GM12801 (cell line): ENCODE measurements around the gene TTLL10.

Experiments
- CTCF ChIP-seq: IDR thresholded peaks from one replicate; pipeline ENCODE4 v1.5.1; 2011; ENCODE audit warnings: control low read depth; ENCODE audit not compliant: insufficient read length; ENCODE audit errors: extremely low read depth

TTLL10 gene

DNA sequence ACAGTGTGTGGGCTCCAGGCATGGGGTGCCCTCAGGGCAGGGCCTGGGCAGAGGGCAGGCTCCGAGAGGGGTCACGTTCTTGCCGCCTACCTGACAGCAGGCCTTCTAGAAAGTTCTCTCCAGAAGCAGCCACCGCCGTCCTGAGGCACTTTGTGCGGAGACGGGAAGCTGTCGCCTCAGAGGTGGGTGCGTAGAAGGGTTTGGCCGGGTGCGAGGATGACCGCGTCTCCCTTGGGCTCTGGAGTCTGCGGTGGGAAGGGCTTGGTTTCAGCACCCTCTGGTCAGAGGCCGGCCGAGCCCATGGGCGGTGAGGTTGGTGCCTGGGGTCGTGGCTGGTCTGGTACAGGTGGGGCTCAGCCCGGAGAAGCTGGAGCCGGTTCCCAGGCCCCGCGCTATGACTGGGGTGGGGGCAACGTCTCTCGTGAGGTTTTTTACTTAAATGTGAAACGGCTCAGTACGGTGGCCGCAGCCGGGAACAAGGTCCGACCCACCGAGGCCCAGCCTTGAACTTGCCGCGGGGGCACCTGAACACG lies 10.1 kb upstream of the TTLL10 start:
- TF ChIP-seq CTCF: no peak

DNA sequence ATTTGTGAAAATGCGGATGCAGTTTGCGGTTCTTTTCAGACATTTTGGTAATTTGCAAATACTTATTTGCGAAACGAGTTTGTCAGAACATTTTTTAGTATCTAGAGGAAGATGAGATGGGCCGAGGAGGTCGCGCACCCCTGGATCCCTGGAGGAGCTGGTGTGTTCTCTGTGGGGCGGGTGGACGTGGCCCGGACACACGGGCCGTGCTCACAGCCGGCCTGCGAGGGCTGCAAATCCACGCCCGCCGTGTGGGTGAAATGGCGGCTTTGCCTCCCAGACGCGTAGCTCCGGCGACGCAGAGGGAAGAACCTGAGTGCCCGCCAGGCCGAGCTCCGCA lies 9.3 kb upstream of the TTLL10 start:
- TF ChIP-seq CTCF: no peak

GRCh38 chr1:1164701-1165451 lies 8.8 kb upstream of the TTLL10 start:
- no peak for TF ChIP-seq CTCF

GRCh38 chr1:1165485-1165884 lies 8.2 kb upstream of the TTLL10 start:
- no peak for TF ChIP-seq CTCF

- TF ChIP-seq CTCF: no peak
Measured at GRCh38 chr1:1165900-1166421, 7.7 kb upstream of the TTLL10 start.

- TF ChIP-seq CTCF: no peak
Measured at GRCh38 chr1:1166642-1167397, 6.9 kb upstream of the TTLL10 start.

DNA sequence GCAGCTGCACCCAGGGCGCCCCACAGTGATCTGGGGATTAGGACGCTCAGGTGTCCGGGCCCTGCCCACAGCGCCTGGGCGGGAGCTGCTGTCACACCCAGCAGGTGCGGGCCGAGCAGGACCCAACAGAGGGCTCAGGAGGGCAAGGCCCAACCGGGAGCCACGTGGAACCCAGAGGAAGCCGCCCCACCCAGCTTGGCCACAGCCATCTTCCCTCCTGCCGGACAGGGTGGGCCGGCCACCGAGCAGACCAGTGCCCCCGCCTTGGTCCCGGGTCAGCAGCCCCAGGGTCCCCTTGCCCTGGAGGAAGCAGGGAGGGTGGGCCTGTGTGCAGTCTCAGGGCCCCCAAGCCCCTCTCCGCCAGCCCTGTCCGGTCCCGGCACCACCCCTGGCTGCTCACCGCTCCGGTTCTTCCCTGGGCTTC lies 6.3 kb upstream of the TTLL10 start:
- no peak for TF ChIP-seq CTCF
